HepG2 (cell line): Measurements from ENCODE around the gene RPH3AL. TPM values are rescaled to one million over a fixed set of nuclear protein-coding genes. Genes with fewer than 3 reads are reported as not detected.

Experiments used
- ARID2 ChIP-seq: sonication (generic); formaldehyde crosslinking; IDR thresholded peaks from 2 replicates; pipeline ENCODE4 v1.8.1; 2022; ENCODE audit warnings: mild to moderate bottlenecking, missing genetic modification reagents, borderline replicate concordance
- ARNT ChIP-seq: fragments of 450-650 bp; IDR thresholded peaks from 2 replicates; pipeline ENCODE4 v1.6.1; 2017
- BHLHE40 ChIP-seq: IDR thresholded peaks from 2 replicates; pipeline ENCODE4 v1.6.1; 2011; ENCODE audit warnings: low read length, improper control_type of control experiment
- FIP1L1 ChIP-seq: fragments of 200-400 bp; formaldehyde crosslinking; IDR thresholded peaks from 2 replicates; pipeline ENCODE4 v1.6.1; 2018; ENCODE audit warnings: low read depth, mild to moderate bottlenecking, low read length, moderate library complexity, borderline replicate concordance; ENCODE audit not compliant: insufficient read depth
- GATAD2A ChIP-seq: IDR thresholded peaks from 2 replicates; pipeline ENCODE4 v1.6.1; 2016
- HDAC2 ChIP-seq: sonication (generic); formaldehyde crosslinking; IDR thresholded peaks from 2 replicates; pipeline ENCODE4 v1.4.0; 2020; ENCODE audit warnings: missing genetic modification reagents
- HNF4A ChIP-seq: sonication (generic); formaldehyde crosslinking; IDR thresholded peaks from 2 replicates; pipeline ENCODE4 v1.4.0; 2020; ENCODE audit warnings: missing genetic modification reagents
- HNRNPLL ChIP-seq: fragments of 200-400 bp; formaldehyde crosslinking; IDR thresholded peaks from 2 replicates; pipeline ENCODE4 v1.6.1; 2017; ENCODE audit warnings: mild to moderate bottlenecking, low read depth, low read length; ENCODE audit not compliant: poor library complexity, severe bottlenecking
- NPAS2 ChIP-seq: sonication (generic); formaldehyde crosslinking; IDR thresholded peaks from 2 replicates; pipeline ENCODE4 v1.8.0; 2022; ENCODE audit warnings: mild to moderate bottlenecking, missing genetic modification reagents, borderline replicate concordance
- PRMT3 ChIP-seq: sonication (generic); formaldehyde crosslinking; IDR thresholded peaks from 2 replicates; pipeline ENCODE4 v1.8.1; 2022; ENCODE audit warnings: low read depth, mild to moderate bottlenecking, moderate library complexity, missing genetic modification reagents, borderline replicate concordance
- RARG ChIP-seq: sonication (generic); formaldehyde crosslinking; IDR thresholded peaks from 2 replicates; pipeline ENCODE4 v1.4.0; 2020; ENCODE audit warnings: low read depth, mild to moderate bottlenecking, missing genetic modification reagents
- SKI ChIP-seq: fragments of 450-650 bp; IDR thresholded peaks from one replicate; pipeline ENCODE4 v1.6.1; 2018; ENCODE audit warnings: mild to moderate bottlenecking; ENCODE audit not compliant: partially characterized antibody
- SP4 ChIP-seq: sonication (generic); formaldehyde crosslinking; IDR thresholded peaks from 2 replicates; pipeline ENCODE4 v1.8.1; 2023; ENCODE audit warnings: mild to moderate bottlenecking, missing genetic modification reagents
- ZNF251 ChIP-seq: sonication (generic); formaldehyde crosslinking; IDR thresholded peaks from 2 replicates; pipeline ENCODE4 v1.9.0; 2021; ENCODE audit warnings: mild to moderate bottlenecking, missing genetic modification reagents
- ZNF296 ChIP-seq: sonication (generic); formaldehyde crosslinking; conservative IDR thresholded peaks from 2 replicates; pipeline ENCODE4 v1.5.0; 2020; ENCODE audit warnings: mild to moderate bottlenecking, missing genetic modification reagents
- ZSCAN22 ChIP-seq: sonication (generic); formaldehyde crosslinking; IDR thresholded peaks from 2 replicates; pipeline ENCODE4 v1.4.0; 2020; ENCODE audit warnings: mild to moderate bottlenecking, missing genetic modification reagents
- polyA plus RNA-seq, 8 experiments: library from polyadenylated mRNA; depleted of rRNA in 3 of 8; stranded (reverse) in 7 of 8; unstranded in 1 of 8; fragments of >200 nt; fragmentation: Illumina TruSeq in 4 of 8; extraction: Trizol in 4 of 8; gene quantifications; 2 replicates each; pipeline versions ENCODE4 v1.2.1 to v1.2.3, GENCODE V29; 2011 to 2016; ENCODE audit warnings: low read depth in 4 of 8, missing spikeins in 1 of 8, mixed read lengths in 1 of 8; ENCODE audit not compliant: insufficient read depth in 1 of 8
- total RNA-seq, 5 experiments: library from RNA; depleted of rRNA; stranded (reverse); fragments of >200 nt; fragmentation: Illumina TruSeq; extraction: Trizol; gene quantifications; 2 replicates each; pipeline ENCODE4 v1.2.3, GENCODE V29; 2016; ENCODE audit warnings: low read depth in 1 of 5
- TF ChIP-seq, protein P1 (sequence below): sonication (generic); formaldehyde crosslinking; IDR thresholded peaks from 2 replicates; pipeline ENCODE4 v1.5.1; 2020; ENCODE audit warnings: mild to moderate bottlenecking, missing genetic modification reagents
- TF ChIP-seq, protein P2 (sequence below): sonication (generic); formaldehyde crosslinking; IDR thresholded peaks from 2 replicates; pipeline ENCODE4 v1.8.1; 2023; ENCODE audit warnings: mild to moderate bottlenecking, missing genetic modification reagents, borderline replicate concordance
- TF ChIP-seq, protein P3 (sequence below): sonication (generic); formaldehyde crosslinking; conservative IDR thresholded peaks from 2 replicates; pipeline ENCODE4 v1.4.0; 2020; ENCODE audit warnings: missing genetic modification reagents
- TF ChIP-seq, protein P4 (sequence below): sonication (generic); formaldehyde crosslinking; IDR thresholded peaks from 2 replicates; pipeline ENCODE4 v1.4.0; 2020; ENCODE audit warnings: missing genetic modification reagents, borderline replicate concordance
- TF ChIP-seq, protein P5 (sequence below): IDR thresholded peaks from 2 replicates; pipeline ENCODE4 v1.6.1; 2016; ENCODE audit warnings: mild to moderate bottlenecking
- TF ChIP-seq, protein P6 (sequence below): sonication (generic); formaldehyde crosslinking; IDR thresholded peaks from 2 replicates; pipeline ENCODE4 v1.8.0; 2022; ENCODE audit warnings: mild to moderate bottlenecking, missing genetic modification reagents; ENCODE audit not compliant: insufficient replicate concordance

RPH3AL gene
- total and polyA plus RNA-seq, 2 of the 13 experiments (the other 11 are each of a cell fraction or from before 2014, with no cell fraction given): 7.8 to 16.4 TPM

DNA sequence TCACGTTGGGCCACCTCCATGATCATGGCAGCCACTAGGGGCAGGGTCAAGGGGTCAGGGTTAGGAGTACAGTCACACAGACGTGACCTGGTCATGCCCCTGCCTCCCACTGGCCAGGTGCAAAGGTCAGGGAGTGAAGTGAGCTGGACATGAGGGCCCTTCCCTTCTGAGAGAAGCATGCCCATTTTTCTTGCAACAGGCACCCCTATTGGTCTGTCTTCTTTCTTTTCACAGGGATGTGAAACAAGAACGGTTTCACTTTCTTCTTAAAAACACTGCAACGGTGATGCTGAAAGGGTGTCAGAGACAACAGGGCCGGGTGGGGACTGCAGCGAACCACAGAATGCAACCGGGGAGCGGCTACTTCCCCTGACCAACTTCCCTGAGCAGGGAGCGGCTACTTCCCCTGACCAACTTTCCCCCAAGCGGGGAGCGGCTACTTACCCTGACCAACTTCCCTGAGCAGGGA lies 119.1 kb downstream of the RPH3AL start (continued):
- TF ChIP-seq, protein P1, sequence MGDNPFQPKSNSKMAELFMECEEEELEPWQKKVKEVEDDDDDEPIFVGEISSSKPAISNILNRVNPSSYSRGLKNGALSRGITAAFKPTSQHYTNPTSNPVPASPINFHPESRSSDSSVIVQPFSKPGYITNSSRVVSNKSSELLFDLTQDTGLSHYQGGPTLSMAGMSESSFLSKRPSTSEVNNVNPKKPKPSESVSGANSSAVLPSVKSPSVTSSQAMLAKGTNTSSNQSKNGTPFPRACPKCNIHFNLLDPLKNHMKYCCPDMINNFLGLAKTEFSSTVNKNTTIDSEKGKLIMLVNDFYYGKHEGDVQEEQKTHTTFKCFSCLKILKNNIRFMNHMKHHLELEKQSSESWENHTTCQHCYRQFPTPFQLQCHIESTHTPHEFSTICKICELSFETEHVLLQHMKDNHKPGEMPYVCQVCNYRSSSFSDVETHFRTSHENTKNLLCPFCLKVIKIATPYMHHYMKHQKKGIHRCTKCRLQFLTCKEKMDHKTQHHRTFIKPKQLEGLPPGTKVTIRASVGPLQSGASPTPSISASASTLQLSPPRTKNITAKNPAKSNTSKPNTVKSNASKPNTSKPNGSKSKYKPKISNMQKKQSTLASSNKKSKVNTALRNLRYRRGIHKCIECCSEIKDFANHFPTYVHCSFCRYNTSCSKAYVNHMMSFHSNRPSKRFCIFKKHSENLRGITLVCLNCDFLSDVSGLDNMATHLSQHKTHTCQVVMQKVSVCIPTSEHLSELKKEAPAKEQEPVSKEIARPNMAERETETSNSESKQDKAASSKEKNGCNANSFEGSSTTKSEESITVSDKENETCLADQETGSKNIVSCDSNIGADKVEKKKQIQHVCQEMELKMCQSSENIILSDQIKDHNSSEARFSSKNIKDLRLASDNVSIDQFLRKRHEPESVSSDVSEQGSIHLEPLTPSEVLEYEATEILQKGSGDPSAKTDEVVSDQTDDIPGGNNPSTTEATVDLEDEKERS: 0 out of 2 replicates have a peak, but pooled peaks have one; percentile 33
- TF ChIP-seq, protein P2, sequence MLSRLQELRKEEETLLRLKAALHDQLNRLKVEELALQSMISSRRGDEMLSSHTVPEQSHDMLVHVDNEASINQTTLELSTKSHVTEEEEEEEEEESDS: no peak
- TF ChIP-seq PRMT3 (CRISPR knock-in tag) (no peak), SKI (peak; percentile 98), ZNF251 (no peak), HNF4A (peak; percentile 97), NPAS2 (CRISPR knock-in tag) (no peak), BHLHE40 (0 out of 2 replicates have a peak, but pooled peaks have one; percentile 29), RARG (CRISPR knock-in tag) (no peak), GATAD2A (peak; percentile 80), FIP1L1 (no peak), ARID2 (CRISPR knock-in tag) (no peak), ARNT (no peak), HNRNPLL (no peak), ZNF296 (CRISPR knock-in tag) (0 out of 2 replicates have a peak, but pooled peaks have one; percentile 64), SP4 (CRISPR knock-in tag) (no peak), HDAC2 (CRISPR knock-in tag) (peak; percentile 54; the same call in 1 of the 2 replicates), ZSCAN22 (CRISPR knock-in tag) (no peak)
- TF ChIP-seq, protein P3, sequence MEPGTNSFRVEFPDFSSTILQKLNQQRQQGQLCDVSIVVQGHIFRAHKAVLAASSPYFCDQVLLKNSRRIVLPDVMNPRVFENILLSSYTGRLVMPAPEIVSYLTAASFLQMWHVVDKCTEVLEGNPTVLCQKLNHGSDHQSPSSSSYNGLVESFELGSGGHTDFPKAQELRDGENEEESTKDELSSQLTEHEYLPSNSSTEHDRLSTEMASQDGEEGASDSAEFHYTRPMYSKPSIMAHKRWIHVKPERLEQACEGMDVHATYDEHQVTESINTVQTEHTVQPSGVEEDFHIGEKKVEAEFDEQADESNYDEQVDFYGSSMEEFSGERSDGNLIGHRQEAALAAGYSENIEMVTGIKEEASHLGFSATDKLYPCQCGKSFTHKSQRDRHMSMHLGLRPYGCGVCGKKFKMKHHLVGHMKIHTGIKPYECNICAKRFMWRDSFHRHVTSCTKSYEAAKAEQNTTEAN (CRISPR knock-in tag): no peak
- TF ChIP-seq, protein P4, sequence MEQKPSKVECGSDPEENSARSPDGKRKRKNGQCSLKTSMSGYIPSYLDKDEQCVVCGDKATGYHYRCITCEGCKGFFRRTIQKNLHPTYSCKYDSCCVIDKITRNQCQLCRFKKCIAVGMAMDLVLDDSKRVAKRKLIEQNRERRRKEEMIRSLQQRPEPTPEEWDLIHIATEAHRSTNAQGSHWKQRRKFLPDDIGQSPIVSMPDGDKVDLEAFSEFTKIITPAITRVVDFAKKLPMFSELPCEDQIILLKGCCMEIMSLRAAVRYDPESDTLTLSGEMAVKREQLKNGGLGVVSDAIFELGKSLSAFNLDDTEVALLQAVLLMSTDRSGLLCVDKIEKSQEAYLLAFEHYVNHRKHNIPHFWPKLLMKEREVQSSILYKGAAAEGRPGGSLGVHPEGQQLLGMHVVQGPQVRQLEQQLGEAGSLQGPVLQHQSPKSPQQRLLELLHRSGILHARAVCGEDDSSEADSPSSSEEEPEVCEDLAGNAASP (CRISPR knock-in tag): peak; percentile 99
- TF ChIP-seq, protein P5, sequence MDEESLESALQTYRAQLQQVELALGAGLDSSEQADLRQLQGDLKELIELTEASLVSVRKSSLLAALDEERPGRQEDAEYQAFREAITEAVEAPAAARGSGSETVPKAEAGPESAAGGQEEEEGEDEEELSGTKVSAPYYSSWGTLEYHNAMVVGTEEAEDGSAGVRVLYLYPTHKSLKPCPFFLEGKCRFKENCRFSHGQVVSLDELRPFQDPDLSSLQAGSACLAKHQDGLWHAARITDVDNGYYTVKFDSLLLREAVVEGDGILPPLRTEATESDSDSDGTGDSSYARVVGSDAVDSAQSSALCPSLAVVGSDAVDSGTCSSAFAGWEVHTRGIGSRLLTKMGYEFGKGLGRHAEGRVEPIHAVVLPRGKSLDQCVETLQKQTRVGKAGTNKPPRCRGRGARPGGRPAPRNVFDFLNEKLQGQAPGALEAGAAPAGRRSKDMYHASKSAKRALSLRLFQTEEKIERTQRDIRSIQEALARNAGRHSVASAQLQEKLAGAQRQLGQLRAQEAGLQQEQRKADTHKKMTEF (CRISPR knock-in tag): no peak
- TF ChIP-seq, protein P6, sequence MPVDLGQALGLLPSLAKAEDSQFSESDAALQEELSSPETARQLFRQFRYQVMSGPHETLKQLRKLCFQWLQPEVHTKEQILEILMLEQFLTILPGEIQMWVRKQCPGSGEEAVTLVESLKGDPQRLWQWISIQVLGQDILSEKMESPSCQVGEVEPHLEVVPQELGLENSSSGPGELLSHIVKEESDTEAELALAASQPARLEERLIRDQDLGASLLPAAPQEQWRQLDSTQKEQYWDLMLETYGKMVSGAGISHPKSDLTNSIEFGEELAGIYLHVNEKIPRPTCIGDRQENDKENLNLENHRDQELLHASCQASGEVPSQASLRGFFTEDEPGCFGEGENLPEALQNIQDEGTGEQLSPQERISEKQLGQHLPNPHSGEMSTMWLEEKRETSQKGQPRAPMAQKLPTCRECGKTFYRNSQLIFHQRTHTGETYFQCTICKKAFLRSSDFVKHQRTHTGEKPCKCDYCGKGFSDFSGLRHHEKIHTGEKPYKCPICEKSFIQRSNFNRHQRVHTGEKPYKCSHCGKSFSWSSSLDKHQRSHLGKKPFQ (CRISPR knock-in tag): no peak
